GM12878 (cell line): ENCODE data around the gene FEZF2. TPM values are rescaled to one million over a fixed set of nuclear protein-coding genes. Genes with fewer than 3 reads are reported as not detected.

Experiments used
- ATAC-seq: fragments of 200-7000 bp; cut with Tn5 transposase; 3 replicates; pipeline ENCODE4 v1.9.1; 2020; ENCODE audit warnings: mild to moderate bottlenecking, moderate library complexity
- BruUV-seq: library from RNA; stranded (reverse); fragments of 400-500 nt; replicated peaks from 2 replicates; lab custom pipeline; 2021; lab: Mats Ljungman, UMichigan
- CTCF ChIA-PET: fragments of 300-600 bp; sonication (Branson Sonifier 250); formaldehyde crosslinking; extraction: SDS; loops from one replicate; lab custom pipeline; 2021; ENCODE audit warnings: inconsistent platforms; lab: Yijun Ruan, JAX
- POLR2A ChIA-PET: fragments of 350-600 bp; formaldehyde crosslinking; extraction: SDS; loops from one replicate; lab custom pipeline; 2021; ENCODE audit warnings: inconsistent platforms; lab: Charles Lee
- RAD21 ChIA-PET: fragments of 300-600 bp; sonication (Branson Sonifier 250); formaldehyde crosslinking; loops from one replicate; lab custom pipeline; 2023; ENCODE audit warnings: antibody characterized with exemption; ENCODE audit not compliant: unreplicated experiment; lab: Charles Lee
- SMC1A ChIA-PET: fragments of 300-600 bp; sonication (Branson Sonifier 250); formaldehyde crosslinking; loops from one replicate; lab custom pipeline; 2023; ENCODE audit not compliant: unreplicated experiment, uncharacterized antibody; lab: Charles Lee
- DNase-seq: peaks from one replicate; pipeline ENCODE4 v3.0.0-alpha.2; 2011; ENCODE audit warnings: low read depth, low spot score
- FAIRE-seq: peaks from 3 replicates; lab custom pipeline; 2011; peaks lifted over from hg19 to GRCh38; lab: Jason Lieb, UNC
- H2AFZ ChIP-seq: 2 replicates; pipeline ENCODE4 v1.6.0; 2011; ENCODE audit warnings: low read depth, low read length, control low read depth; ENCODE audit not compliant: control insufficient read depth
- H3K27ac ChIP-seq: 2 replicates; pipeline ENCODE4 v1.5.1; 2011; ENCODE audit warnings: control low read depth; ENCODE audit not compliant: control insufficient read depth, insufficient read depth
- H3K27me3 ChIP-seq, 2 experiments: replicated peaks in 1 of 2; 2 replicates each; pipeline versions ENCODE4 v1.6.0 to v1.6.1; 2011; ENCODE audit warnings: low read length in 1 of 2; ENCODE audit not compliant: control insufficient read depth in 2 of 2, insufficient read depth in 2 of 2
- H3K36me3 ChIP-seq, 2 experiments: 2 replicates each; pipeline ENCODE4 v1.5.1; 2011; ENCODE audit warnings: low read length in 1 of 2; ENCODE audit not compliant: control insufficient read depth in 2 of 2, insufficient read depth in 2 of 2
- H3K4me1 ChIP-seq: 2 replicates; pipeline ENCODE4 v1.6.1; 2011; ENCODE audit warnings: mild to moderate bottlenecking, low read length, moderate library complexity, mixed read lengths; ENCODE audit not compliant: control insufficient read depth, insufficient read depth
- H3K4me2 ChIP-seq: 2 replicates; pipeline ENCODE4 v1.6.0; 2011; ENCODE audit warnings: control low read depth; ENCODE audit not compliant: control insufficient read depth, insufficient read depth
- H3K4me3 ChIP-seq: fragments of 200-600 bp; sonication (generic); 2 replicates; pipeline ENCODE4 v1.5.1; 2016
- H3K79me2 ChIP-seq: 2 replicates; pipeline ENCODE4 v1.6.0; 2011; ENCODE audit warnings: low read length; ENCODE audit not compliant: control insufficient read depth, insufficient read depth
- H3K9ac ChIP-seq: 2 replicates; pipeline ENCODE4 v1.8.0; 2011; ENCODE audit warnings: low read length, control low read depth, mixed read lengths; ENCODE audit not compliant: control insufficient read depth, insufficient read depth
- H3K9me3 ChIP-seq: replicated peaks from 3 replicates; pipeline ENCODE4 v1.5.1; 2011; ENCODE audit warnings: mild to moderate bottlenecking, low read length; ENCODE audit not compliant: control insufficient read depth, insufficient read depth
- H4K20me1 ChIP-seq: 2 replicates; pipeline ENCODE4 v1.6.0; 2011; ENCODE audit not compliant: control insufficient read depth, insufficient read depth
- ATF7 ChIP-seq: fragments of 450-650 bp; IDR thresholded peaks from 2 replicates; pipeline ENCODE4 v1.6.1; 2016; ENCODE audit warnings: low read depth, mild to moderate bottlenecking
- BHLHE40 ChIP-seq, 2 experiments: fragments of 450-650 bp in 1 of 2; IDR thresholded peaks; 2 replicates each; pipeline ENCODE4 v1.6.1; 2011 to 2017; ENCODE audit warnings: low read depth in 2 of 2, borderline replicate concordance in 1 of 2, improper control_type of control experiment in 1 of 2, low read length in 1 of 2, mild to moderate bottlenecking in 1 of 2
- BMI1 ChIP-seq: fragments of 450-650 bp; IDR thresholded peaks from 2 replicates; pipeline ENCODE4 v1.6.1; 2016; ENCODE audit warnings: mild to moderate bottlenecking, moderate library complexity, borderline replicate concordance
- CHD4 ChIP-seq: fragments of 200-600 bp; sonication (generic); IDR thresholded peaks from 2 replicates; pipeline ENCODE4 v1.6.1; 2016; ENCODE audit warnings: mild to moderate bottlenecking
- HDGF ChIP-seq: fragments of 450-650 bp; IDR thresholded peaks from 2 replicates; pipeline ENCODE4 v1.6.1; 2016; ENCODE audit warnings: antibody characterized with exemption
- MEF2B ChIP-seq: fragments of 450-650 bp; IDR thresholded peaks from 2 replicates; pipeline ENCODE4 v1.6.1; 2018; ENCODE audit warnings: mild to moderate bottlenecking, moderate library complexity; ENCODE audit not compliant: partially characterized antibody, poor library complexity, severe bottlenecking
- NR2F1 ChIP-seq: fragments of 450-650 bp; conservative IDR thresholded peaks from 2 replicates; pipeline ENCODE4 v1.6.1; 2017; ENCODE audit warnings: mild to moderate bottlenecking
- RFX5 ChIP-seq: IDR thresholded peaks from 2 replicates; pipeline ENCODE4 v1.6.1; 2011; ENCODE audit warnings: low read depth, low read length, improper control_type of control experiment
- RUNX3 ChIP-seq: IDR thresholded peaks from 2 replicates; pipeline ENCODE4 v1.6.1; 2012; ENCODE audit warnings: low read length, inconsistent platforms
- SUPT20H ChIP-seq: IDR thresholded peaks from 2 replicates; pipeline ENCODE4 v1.6.1; 2011; ENCODE audit warnings: low read depth, mild to moderate bottlenecking, low read length, moderate library complexity, borderline replicate concordance; ENCODE audit not compliant: control insufficient read depth
- ZNF622 ChIP-seq: fragments of 450-650 bp; IDR thresholded peaks from 2 replicates; pipeline ENCODE4 v1.6.1; 2017; ENCODE audit warnings: mild to moderate bottlenecking, inconsistent platforms
- ZZZ3 ChIP-seq: IDR thresholded peaks from 2 replicates; pipeline ENCODE4 v1.6.1; 2011; ENCODE audit warnings: low read depth; ENCODE audit not compliant: control insufficient read depth, insufficient read length
- WGBS: methylation state at CpG from one replicate; pipeline ENCODE4 v1.1.6; 2016; ENCODE audit warnings: low lambda C conversion rate; ENCODE audit not compliant: insufficient replicate concordance, insufficient coverage; ENCODE audit errors: missing lambda C conversion rate; 5-methylcytosine and 5-hydroxymethylcytosine counted together
- in situ Hi-C: fragments of 300-500 bp; cut with MboI; formaldehyde crosslinking; loops from 9 replicates; pipeline ENCODE4 v1.14.3; 2018; ENCODE audit warnings: mixed read lengths
- intact Hi-C: fragments of 100-400 bp; cut with micrococcal nuclease; formaldehyde crosslinking; loops from one replicate; pipeline ENCODE4 v1.14.2; 2022; ENCODE audit not compliant: unreplicated experiment
- polyA plus RNA-seq, 11 experiments: library from polyadenylated mRNA; depleted of rRNA in 4 of 11; unstranded in 6 of 11; stranded (reverse) in 5 of 11; fragments of >200 nt; fragmentation: Nextera tagmentation in 4 of 11; fragmentation: Illumina TruSeq in 1 of 11; extraction: Ambion mirVana in 4 of 11; extraction: Trizol in 1 of 11; gene quantifications; 1 replicate in 1 of 11; 2 replicates in 10 of 11; pipeline versions ENCODE4 v1.2.1 to v1.2.3, GENCODE V29; 2011 to 2016; ENCODE audit warnings: inconsistent platforms in 2 of 11, missing spikeins in 2 of 11, low read depth in 1 of 11
- total RNA-seq, 4 experiments: library from RNA; depleted of rRNA in 3 of 4; stranded (reverse); fragments of >200 nt in 3 of 4; fragmentation: Illumina TruSeq in 1 of 4; extraction: Trizol in 1 of 4; gene quantifications; 2 replicates each; pipeline versions ENCODE4 v1.2.1 to v1.2.3, GENCODE V29; 2013 to 2021
- TF ChIP-seq, protein P1 (sequence below): fragments of 450-650 bp; formaldehyde crosslinking; IDR thresholded peaks from 2 replicates; pipeline ENCODE4 v1.4.0; 2020; ENCODE audit warnings: mild to moderate bottlenecking, moderate library complexity
- TF ChIP-seq, protein P2 (sequence below): fragments of 450-650 bp; IDR thresholded peaks from 2 replicates; pipeline ENCODE4 v1.6.1; 2017; ENCODE audit warnings: low read depth, mild to moderate bottlenecking, moderate library complexity
- TF ChIP-seq, protein P3 (sequence below): fragments of 450-650 bp; IDR thresholded peaks from 2 replicates; pipeline ENCODE4 v1.6.1; 2018; ENCODE audit warnings: mild to moderate bottlenecking, low read depth, moderate library complexity; ENCODE audit not compliant: partially characterized antibody
- TF ChIP-seq, protein P4 (sequence below): IDR thresholded peaks from 2 replicates; pipeline ENCODE4 v1.6.1; 2011; ENCODE audit warnings: low read depth, mild to moderate bottlenecking, low read length, moderate library complexity, borderline replicate concordance; ENCODE audit errors: extremely low read depth

FEZF2 gene
- total and polyA plus RNA-seq, 10 of the 15 experiments (the other 5 are each of a cell fraction or from before 2014, with no cell fraction given), result not detected

- Histone ChIP-seq H3K4me2 (no peak overlapping the region), H3K27ac (no peak overlapping the region), H3K9ac (no peak overlapping the region), H3K9me3 (no peaks in the 10 kb centered on the region), H3K4me3 (no peak overlapping the region), H3K27me3 (no peaks in the 10 kb centered on the region; a peak in 1 of 4 replicates), H2AFZ (no peak overlapping the region), H3K79me2 (no peaks in the 10 kb centered on the region), H3K36me3 (no peaks in the 10 kb centered on the region), H3K4me1 (no peaks in the 10 kb centered on the region), H4K20me1 (no peaks in the 10 kb centered on the region)
- no peak for DNase-seq
- no peak for ATAC-seq
- WGBS, result 4% methylated on average over 2 of the region's 2 CpGs
- in situ Hi-C loops (no loop called here), intact Hi-C loops (no loop called here)
- ChIA-PET CTCF (no interaction called here), RAD21 (no interaction called here), SMC1A (no interaction called here), POLR2A (interaction anchor here (0.5 kb wide), 1 partner anchor 266 kb away, joined by 7 read pairs; no protein-coding TSS in a partner anchor)
- no TSS peak for BruUV-seq
- FAIRE-seq, result no peak
- TF ChIP-seq HDGF (no peak), MEF2B (no peak), ATF7 (no peak), ZNF622 (no peak), CHD4 (no peak), BHLHE40 (IDR thresholded peaks at IDR 0.05; ENCODE audit: borderline replicate concordance in 1 of 2, low read depth in 2 of 2, low read length in 1 of 2) (no peak), RUNX3 (no peak), NR2F1 (no peak), SUPT20H (no peak), BMI1 (no peak), RFX5 (no peak), ZZZ3 (no peak)
- TF ChIP-seq, protein P1, sequence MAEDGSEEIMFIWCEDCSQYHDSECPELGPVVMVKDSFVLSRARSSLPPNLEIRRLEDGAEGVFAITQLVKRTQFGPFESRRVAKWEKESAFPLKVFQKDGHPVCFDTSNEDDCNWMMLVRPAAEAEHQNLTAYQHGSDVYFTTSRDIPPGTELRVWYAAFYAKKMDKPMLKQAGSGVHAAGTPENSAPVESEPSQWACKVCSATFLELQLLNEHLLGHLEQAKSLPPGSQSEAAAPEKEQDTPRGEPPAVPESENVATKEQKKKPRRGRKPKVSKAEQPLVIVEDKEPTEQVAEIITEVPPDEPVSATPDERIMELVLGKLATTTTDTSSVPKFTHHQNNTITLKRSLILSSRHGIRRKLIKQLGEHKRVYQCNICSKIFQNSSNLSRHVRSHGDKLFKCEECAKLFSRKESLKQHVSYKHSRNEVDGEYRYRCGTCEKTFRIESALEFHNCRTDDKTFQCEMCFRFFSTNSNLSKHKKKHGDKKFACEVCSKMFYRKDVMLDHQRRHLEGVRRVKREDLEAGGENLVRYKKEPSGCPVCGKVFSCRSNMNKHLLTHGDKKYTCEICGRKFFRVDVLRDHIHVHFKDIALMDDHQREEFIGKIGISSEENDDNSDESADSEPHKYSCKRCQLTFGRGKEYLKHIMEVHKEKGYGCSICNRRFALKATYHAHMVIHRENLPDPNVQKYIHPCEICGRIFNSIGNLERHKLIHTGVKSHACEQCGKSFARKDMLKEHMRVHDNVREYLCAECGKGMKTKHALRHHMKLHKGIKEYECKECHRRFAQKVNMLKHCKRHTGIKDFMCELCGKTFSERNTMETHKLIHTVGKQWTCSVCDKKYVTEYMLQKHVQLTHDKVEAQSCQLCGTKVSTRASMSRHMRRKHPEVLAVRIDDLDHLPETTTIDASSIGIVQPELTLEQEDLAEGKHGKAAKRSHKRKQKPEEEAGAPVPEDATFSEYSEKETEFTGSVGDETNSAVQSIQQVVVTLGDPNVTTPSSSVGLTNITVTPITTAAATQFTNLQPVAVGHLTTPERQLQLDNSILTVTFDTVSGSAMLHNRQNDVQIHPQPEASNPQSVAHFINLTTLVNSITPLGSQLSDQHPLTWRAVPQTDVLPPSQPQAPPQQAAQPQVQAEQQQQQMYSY (CRISPR knock-in tag), result no peak
- TF ChIP-seq, protein P2, sequence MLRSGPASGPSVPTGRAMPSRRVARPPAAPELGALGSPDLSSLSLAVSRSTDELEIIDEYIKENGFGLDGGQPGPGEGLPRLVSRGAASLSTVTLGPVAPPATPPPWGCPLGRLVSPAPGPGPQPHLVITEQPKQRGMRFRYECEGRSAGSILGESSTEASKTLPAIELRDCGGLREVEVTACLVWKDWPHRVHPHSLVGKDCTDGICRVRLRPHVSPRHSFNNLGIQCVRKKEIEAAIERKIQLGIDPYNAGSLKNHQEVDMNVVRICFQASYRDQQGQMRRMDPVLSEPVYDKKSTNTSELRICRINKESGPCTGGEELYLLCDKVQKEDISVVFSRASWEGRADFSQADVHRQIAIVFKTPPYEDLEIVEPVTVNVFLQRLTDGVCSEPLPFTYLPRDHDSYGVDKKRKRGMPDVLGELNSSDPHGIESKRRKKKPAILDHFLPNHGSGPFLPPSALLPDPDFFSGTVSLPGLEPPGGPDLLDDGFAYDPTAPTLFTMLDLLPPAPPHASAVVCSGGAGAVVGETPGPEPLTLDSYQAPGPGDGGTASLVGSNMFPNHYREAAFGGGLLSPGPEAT, result no peak
- TF ChIP-seq, protein P3, sequence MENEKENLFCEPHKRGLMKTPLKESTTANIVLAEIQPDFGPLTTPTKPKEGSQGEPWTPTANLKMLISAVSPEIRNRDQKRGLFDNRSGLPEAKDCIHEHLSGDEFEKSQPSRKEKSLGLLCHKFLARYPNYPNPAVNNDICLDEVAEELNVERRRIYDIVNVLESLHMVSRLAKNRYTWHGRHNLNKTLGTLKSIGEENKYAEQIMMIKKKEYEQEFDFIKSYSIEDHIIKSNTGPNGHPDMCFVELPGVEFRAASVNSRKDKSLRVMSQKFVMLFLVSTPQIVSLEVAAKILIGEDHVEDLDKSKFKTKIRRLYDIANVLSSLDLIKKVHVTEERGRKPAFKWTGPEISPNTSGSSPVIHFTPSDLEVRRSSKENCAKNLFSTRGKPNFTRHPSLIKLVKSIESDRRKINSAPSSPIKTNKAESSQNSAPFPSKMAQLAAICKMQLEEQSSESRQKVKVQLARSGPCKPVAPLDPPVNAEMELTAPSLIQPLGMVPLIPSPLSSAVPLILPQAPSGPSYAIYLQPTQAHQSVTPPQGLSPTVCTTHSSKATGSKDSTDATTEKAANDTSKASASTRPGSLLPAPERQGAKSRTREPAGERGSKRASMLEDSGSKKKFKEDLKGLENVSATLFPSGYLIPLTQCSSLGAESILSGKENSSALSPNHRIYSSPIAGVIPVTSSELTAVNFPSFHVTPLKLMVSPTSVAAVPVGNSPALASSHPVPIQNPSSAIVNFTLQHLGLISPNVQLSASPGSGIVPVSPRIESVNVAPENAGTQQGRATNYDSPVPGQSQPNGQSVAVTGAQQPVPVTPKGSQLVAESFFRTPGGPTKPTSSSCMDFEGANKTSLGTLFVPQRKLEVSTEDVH, result no peak
- TF ChIP-seq, protein P4, sequence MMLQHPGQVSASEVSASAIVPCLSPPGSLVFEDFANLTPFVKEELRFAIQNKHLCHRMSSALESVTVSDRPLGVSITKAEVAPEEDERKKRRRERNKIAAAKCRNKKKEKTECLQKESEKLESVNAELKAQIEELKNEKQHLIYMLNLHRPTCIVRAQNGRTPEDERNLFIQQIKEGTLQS, result no peak
Observed at GRCh38 chr3:62406945-62407344, 33.6 kb upstream of the FEZF2 start.
